ENCODE measurements around the gene RPTOR. TPM values are rescaled to one million over a fixed set of nuclear protein-coding genes. Genes with fewer than 3 reads are reported as not detected.

RPTOR gene
- total RNA-seq, 1 donor from 2014 or later: 66.7 TPM

DNA sequence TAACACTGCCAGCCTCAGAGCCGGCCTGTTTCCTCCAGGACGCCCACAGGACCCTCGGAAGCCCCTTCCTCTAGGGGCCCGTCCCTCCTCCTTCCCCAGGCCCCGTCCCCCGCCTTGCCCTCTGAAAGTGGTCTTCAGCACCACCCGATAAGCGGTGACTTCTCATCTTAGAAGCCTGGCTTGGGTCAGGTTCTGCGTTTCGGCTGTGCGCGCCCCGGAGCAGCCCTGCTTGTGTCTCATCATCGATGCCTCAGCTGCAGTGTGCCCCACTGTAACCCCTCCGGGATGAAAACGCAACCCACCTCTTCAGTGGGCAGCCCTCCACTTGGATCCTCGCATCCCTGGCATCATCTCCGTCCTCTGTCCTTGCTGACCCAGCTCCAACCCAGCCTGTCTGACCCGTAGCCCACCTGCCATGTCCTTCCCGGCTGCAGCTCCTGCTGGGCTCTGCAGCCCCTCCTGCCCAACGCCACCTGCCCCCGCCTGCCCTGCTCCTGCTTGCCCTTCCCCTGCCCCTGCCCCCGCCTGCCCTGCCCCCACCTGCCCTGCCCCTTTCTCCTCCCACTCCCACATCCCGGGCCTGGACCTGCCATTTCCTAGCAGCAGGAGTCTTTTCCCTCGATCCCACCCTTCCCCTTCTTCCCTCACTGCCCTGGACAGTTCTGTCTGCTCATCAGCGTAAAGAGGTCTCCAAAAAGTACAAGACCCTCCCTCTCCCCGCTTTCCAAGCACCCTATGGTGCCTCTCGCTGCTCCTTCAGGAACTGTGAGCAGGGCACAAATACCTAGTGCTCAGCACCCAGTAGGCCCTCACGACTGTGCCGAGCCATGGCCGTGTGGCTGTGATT lies 334.5 kb downstream of the RPTOR start:
- H3K27ac Mint-ChIP-seq: peak overlapping the region; percentile 59
- no peak overlapping the region for H3K4me3 Mint-ChIP-seq
- H3K9me3 Mint-ChIP-seq: no peaks in the 10 kb centered on the region
- no peak for DNase-seq (ENCODE audit: low spot score)
- peaks cover 46% of the 10 kb centered on the region for H3K4me1 Mint-ChIP-seq (ENCODE audit: low read depth)
- H3K36me3 Mint-ChIP-seq (ENCODE audit: low read depth): peaks cover 51% of the 10 kb centered on the region
- intact Hi-C loops (cut with micrococcal nuclease): loop anchor here (5.0 kb wide), 1 partner anchor 413 kb away; no protein-coding TSS in a partner anchor
- no peaks in the 10 kb centered on the region for H3K27me3 Mint-ChIP-seq (ENCODE audit: insufficient read depth)

DNA sequence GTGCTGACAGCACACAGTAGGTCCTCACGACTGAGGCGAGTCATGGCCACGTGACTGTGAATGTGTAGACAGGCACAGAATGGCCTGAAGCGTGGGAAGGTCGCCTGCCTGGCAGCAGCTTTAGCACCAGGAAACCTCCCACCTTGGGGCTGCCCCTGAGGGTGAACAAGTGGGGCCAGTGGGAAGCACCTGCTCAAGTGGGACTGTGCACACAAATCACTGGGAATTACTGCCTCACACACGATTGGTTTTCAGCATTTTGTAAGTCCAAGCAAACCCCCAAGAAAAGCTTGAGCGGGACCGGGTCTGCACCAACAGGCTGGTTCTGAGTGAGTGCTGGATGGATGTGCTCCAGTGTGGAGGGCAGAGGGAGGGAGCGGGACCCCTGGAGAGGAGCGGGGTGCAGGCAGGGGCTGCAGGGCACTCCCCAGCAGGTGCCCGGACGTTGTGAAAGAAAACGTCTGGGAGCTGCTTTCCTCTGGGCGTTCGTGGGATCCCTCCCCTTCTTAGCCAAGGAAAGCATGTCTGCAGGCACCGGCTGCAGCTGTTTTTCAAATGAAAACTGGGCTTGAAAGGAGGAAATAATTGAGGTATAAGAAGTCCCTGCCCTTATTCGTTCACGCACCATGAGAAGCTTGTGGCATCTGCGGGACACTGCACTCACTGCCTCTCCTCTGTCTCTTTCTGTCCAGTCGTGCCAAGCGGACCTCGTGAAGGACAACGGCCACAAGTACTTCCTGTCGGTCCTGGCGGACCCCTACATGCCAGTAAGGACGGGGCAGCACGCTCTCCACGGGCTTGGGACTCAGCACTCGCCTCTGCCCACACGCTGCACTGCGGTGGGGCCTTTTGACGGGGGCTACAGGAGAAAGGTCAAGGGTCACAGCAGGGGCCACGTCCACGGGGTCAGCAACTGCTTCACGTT lies 335.3 kb downstream of the RPTOR start:
- Mint-ChIP-seq H3K27me3 (ENCODE audit: insufficient read depth) (no peaks in the 10 kb centered on the region), H3K4me1 (ENCODE audit: low read depth) (peaks cover 40% of the 10 kb centered on the region), H3K4me3 (no peak overlapping the region), H3K36me3 (ENCODE audit: low read depth) (peaks cover 45% of the 10 kb centered on the region), H3K27ac (peak overlapping the region; percentile 59), H3K9me3 (no peaks in the 10 kb centered on the region)
- no peak for DNase-seq (ENCODE audit: low spot score)
- intact Hi-C loops (cut with micrococcal nuclease): loop anchor here (5.0 kb wide), 1 partner anchor 412 kb away; no protein-coding TSS in a partner anchor

DNA sequence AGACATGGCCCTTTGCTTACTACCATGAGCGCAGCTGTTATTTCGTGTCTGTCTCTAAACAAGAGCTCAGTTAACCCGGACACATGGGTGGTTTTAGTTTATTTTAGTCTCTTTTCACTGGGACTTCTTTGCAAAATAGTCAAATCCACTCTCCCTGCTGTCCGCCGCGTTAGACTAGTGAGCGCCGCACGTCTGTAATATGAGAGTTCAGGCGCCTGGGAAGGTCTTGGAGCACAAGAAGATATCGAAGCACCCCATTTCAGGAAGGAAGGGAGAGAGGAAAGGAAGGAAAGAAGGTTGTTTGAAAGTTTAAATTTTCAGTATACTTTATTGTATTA lies 336.0 kb downstream of the RPTOR start:
- Mint-ChIP-seq H3K27me3 (ENCODE audit: insufficient read depth) (no peaks in the 10 kb centered on the region), H3K4me3 (no peak overlapping the region), H3K36me3 (ENCODE audit: low read depth) (peaks cover 43% of the 10 kb centered on the region), H3K9me3 (no peaks in the 10 kb centered on the region), H3K27ac (no peak overlapping the region), H3K4me1 (ENCODE audit: low read depth) (peaks cover 35% of the 10 kb centered on the region)
- DNase-seq (ENCODE audit: low spot score): no peak
- intact Hi-C loops (cut with micrococcal nuclease): no loop called here

DNA sequence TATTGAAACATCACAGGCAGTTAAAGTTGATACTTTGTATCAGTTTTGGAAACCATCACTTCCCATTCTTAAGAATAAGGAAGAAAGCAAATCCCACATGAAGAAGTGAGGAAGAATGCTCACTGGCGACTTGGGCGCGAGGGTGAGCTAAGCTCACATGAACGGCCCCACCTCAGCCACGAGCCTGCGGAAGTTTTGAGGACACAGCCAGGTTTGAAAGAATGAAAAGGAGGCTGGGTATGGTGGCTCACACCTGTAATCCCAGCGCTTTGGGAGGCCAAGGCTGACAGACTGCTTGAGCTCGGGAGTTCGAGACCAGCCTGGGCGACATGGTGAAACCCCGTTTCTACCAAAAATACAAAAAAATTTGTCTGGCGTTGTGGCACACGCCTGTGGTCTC lies 336.7 kb downstream of the RPTOR start:
- intact Hi-C loops (cut with micrococcal nuclease): no loop called here
- DNase-seq (ENCODE audit: low spot score): no peak
- Mint-ChIP-seq H3K9me3 (no peaks in the 10 kb centered on the region), H3K27ac (no peak overlapping the region), H3K4me1 (ENCODE audit: low read depth) (peaks cover 35% of the 10 kb centered on the region), H3K36me3 (ENCODE audit: low read depth) (peaks cover 50% of the 10 kb centered on the region), H3K27me3 (ENCODE audit: insufficient read depth) (no peaks in the 10 kb centered on the region), H3K4me3 (no peak overlapping the region)

DNA sequence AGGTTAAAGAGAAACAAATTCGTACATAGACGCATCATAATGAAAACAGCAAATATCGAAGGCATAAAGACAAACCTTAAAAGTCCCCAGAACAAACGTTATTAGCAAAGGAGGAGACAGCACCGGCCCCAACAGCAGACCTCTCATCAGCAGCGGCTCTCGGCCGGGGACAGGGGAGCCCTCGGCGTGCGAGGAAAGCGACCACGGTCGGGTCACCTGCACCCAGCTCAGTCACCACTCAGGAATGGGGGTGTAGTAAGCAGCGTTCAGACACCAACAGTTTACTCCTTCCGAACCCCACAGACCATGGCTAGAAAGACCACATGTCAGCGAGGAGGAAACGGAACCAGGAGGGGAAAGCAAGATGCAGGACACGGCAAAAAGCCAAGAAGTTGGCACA lies 337.7 kb downstream of the RPTOR start:
- no peak for DNase-seq (ENCODE audit: low spot score)
- Mint-ChIP-seq H3K27ac (no peak overlapping the region), H3K4me1 (ENCODE audit: low read depth) (peaks cover 28% of the 10 kb centered on the region), H3K27me3 (ENCODE audit: insufficient read depth) (no peaks in the 10 kb centered on the region), H3K9me3 (no peaks in the 10 kb centered on the region), H3K4me3 (no peak overlapping the region), H3K36me3 (ENCODE audit: low read depth) (peaks cover 48% of the 10 kb centered on the region)
- intact Hi-C loops (cut with micrococcal nuclease): no loop called here

DNA sequence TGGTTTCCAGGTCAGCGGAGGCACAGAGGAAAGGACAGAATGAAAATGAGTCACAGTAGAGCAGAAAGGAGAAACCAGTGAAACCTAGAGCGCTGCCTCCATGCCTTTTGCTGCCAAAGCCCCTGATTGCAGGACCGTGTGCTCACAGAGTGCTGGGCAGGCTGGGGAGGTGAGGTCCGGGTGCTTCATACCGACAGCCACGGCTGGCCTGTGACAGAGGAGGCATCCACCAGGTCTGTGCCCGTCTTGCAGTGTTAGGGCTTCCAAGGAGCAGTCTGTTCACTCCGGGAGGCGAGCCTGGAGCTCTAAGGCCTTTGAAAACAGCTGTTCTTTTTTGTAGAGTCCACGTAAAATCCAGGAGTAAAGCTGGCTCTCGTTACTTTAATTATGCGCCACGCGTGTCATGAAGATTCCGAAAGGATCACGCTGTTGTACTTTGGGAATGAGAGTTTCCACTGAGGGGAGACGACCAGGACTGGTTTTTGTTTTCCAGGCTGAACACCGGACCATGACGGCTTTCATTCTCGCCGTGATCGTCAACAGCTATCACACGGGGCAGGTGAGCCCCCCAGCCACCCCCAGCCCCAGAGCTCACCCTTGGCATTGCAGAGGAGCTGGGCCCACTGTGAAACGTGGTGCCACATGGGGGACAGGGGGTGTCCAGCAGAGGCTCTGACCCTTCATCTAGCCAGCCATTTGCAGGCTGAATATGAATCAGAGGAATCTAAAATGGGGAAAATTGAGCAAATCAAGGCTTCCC lies 338.5 kb downstream of the RPTOR start:
- no peak for DNase-seq (ENCODE audit: low spot score)
- no peak overlapping the region for H3K27ac Mint-ChIP-seq
- H3K4me3 Mint-ChIP-seq: no peak overlapping the region
- H3K9me3 Mint-ChIP-seq: no peaks in the 10 kb centered on the region
- intact Hi-C loops (cut with micrococcal nuclease): no loop called here
- H3K36me3 Mint-ChIP-seq (ENCODE audit: low read depth): peaks cover 44% of the 10 kb centered on the region
- H3K27me3 Mint-ChIP-seq (ENCODE audit: insufficient read depth): no peaks in the 10 kb centered on the region
- peaks cover 20% of the 10 kb centered on the region for H3K4me1 Mint-ChIP-seq (ENCODE audit: low read depth)

DNA sequence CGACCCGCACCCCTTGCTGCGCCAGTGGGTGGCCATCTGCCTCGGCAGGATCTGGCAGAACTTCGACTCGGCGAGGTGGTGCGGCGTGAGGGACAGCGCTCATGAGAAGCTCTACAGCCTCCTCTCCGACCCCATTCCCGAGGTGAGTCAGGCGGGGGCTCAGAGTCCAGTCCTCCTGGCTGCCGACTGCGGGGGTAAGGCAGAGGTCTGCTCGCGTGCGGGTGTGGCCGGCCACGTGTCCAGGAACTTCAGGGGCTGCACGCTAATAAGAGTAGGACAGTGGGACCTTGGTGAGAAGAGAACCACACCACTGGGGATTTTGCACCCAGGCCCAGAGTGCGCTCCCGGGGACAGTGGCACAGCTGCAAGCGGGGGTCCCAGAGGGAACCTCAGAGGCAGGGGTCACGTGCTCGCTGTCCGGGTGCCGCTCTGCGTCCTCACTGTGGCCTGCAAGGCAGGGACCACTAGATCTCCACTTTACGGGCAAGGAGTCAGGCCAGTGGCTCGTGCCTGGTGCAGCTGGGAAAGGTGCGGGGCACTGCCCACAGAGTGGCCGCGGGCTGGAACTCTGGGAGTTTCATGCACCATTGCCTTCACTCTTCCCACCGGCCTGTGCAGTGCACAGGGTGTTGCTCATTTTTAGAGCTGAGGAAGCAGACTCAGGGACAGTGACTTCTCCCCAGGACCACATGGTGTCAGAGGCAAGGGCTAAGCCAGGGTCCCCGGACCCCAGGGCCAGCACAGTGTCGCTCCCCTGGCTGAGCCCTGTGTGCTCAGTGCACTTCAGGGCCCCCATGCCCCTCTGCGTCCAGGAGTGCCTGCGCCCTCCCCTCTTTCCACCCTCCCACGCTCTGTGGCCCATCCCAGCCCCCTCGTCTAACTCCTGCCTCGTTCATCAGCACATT lies 339.4 kb downstream of the RPTOR start:
- H3K27me3 Mint-ChIP-seq (ENCODE audit: insufficient read depth): no peaks in the 10 kb centered on the region
- H3K4me1 Mint-ChIP-seq (ENCODE audit: low read depth): peaks cover 22% of the 10 kb centered on the region
- no peak overlapping the region for H3K4me3 Mint-ChIP-seq
- H3K27ac Mint-ChIP-seq: no peak overlapping the region
- no peak for DNase-seq (ENCODE audit: low spot score)
- H3K36me3 Mint-ChIP-seq (ENCODE audit: low read depth): peaks cover 47% of the 10 kb centered on the region
- no peaks in the 10 kb centered on the region for H3K9me3 Mint-ChIP-seq
- intact Hi-C loops (cut with micrococcal nuclease): no loop called here

DNA sequence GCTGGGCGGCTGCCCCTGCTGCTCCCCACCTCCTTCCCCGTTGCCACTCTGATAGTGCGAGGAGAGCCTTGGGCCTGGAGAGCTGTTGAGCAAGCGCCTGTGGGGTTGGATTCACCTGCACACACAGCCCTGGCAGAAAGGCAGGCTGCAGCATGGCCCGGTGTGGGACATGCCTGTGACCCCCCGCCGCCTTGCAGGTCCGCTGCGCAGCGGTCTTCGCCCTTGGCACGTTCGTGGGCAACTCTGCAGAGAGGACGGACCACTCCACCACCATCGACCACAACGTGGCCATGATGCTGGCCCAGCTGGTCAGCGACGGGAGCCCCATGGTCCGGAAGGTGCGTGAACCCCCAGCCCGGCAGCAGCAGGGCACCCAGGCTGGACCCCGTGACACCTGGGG lies 340.2 kb downstream of the RPTOR start:
- Mint-ChIP-seq H3K27ac (no peak overlapping the region), H3K36me3 (ENCODE audit: low read depth) (peaks cover 47% of the 10 kb centered on the region)

DNA sequence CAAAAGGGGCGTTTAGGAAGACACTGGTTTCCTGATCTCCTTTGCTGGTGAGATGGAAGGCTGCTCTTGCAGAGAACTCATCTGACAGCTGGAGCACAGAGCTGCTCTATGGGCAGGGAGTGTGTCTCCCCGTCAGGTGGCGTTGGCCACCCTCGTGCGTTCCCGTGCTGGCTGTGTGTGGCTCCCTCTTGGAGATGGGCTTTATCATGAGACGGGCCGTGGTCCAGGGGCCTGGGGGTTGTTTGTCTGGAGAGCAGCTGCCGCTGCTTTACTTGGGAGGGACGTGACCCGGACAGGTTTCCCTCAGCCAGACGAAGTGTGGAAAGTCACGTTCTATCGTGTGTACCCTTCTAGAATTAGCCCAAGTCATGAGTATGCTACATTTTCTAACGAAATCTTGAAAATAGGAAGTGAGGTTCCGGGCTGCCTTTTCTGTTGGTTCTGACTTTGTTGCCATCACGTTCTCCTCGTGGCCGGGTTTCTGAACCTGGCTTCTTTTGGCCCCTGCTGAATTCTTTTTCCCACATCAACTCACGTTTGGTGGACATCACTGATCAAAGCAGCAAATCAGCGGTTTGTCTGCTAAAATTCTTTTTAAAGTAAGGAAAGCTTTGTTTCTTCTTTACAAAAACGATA lies 341.4 kb downstream of the RPTOR start:
- Mint-ChIP-seq H3K27me3 (ENCODE audit: insufficient read depth) (no peaks in the 10 kb centered on the region), H3K27ac (peak overlapping the region; percentile 4), H3K4me1 (ENCODE audit: low read depth) (peaks cover 26% of the 10 kb centered on the region), H3K36me3 (ENCODE audit: low read depth) (peaks cover 43% of the 10 kb centered on the region), H3K4me3 (no peak overlapping the region), H3K9me3 (no peaks in the 10 kb centered on the region)
- intact Hi-C loops (cut with micrococcal nuclease): no loop called here
- no peak for DNase-seq (ENCODE audit: low spot score)

More for the DNA sequence above, 340.2 kb downstream of the RPTOR start:
- Mint-ChIP-seq H3K4me1 (ENCODE audit: low read depth) (peaks cover 21% of the 10 kb centered on the region), H3K27me3 (ENCODE audit: insufficient read depth) (no peaks in the 10 kb centered on the region), H3K4me3 (no peak overlapping the region), H3K9me3 (no peaks in the 10 kb centered on the region)
- no peak for DNase-seq (ENCODE audit: low spot score)
- intact Hi-C loops (cut with micrococcal nuclease): no loop called here

DNA sequence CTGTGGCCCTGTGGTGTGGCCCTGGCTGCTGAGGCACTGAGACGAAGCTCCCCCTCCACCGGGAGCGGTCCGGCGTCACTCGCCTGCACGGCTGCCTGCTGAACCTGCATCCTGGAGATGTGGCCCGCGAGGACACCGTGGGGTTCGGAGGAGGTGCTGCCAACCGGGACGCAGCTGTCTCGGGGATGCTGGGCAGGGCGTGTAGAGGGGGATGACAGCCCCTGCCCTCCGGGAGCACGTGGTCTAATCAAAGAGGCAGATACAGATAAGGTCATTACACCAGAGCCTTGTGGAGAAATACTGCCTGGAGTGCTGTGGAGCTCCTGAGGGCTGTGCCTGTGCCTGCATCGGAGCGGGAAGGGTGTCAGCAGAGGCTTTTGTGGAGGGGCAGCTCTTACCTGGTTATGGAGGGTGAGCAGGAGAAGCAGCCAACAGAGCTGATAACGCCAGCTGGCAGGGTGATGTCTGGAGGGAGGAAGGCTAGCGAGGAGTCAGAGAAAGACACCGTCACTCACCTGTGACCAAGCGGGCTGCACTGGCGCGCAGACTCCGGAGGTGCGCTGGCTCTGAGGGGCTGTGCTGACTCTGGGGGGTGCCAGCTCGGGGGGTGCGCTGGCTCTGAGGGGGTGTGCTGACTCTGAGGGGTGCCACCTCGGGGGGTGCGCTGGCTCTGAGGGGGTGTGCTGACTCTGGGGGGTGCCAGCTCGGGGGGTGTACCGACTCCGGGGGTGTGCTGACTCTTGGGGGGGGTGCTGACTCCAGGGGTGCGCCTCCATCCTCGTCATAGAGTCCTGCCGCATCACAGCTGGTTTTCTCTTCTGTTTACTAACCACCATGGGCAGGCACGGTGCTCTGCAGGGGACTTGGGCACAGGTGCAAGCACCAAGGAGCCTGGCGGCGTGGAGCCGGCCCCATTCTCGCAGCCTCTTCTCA lies 342.3 kb downstream of the RPTOR start:
- intact Hi-C loops (cut with micrococcal nuclease): no loop called here
- Mint-ChIP-seq H3K27me3 (ENCODE audit: insufficient read depth) (no peaks in the 10 kb centered on the region), H3K36me3 (ENCODE audit: low read depth) (peaks cover 40% of the 10 kb centered on the region), H3K4me1 (ENCODE audit: low read depth) (peaks cover 34% of the 10 kb centered on the region), H3K27ac (no peak overlapping the region), H3K4me3 (no peak overlapping the region), H3K9me3 (no peaks in the 10 kb centered on the region)
- DNase-seq (ENCODE audit: low spot score): no peak

DNA sequence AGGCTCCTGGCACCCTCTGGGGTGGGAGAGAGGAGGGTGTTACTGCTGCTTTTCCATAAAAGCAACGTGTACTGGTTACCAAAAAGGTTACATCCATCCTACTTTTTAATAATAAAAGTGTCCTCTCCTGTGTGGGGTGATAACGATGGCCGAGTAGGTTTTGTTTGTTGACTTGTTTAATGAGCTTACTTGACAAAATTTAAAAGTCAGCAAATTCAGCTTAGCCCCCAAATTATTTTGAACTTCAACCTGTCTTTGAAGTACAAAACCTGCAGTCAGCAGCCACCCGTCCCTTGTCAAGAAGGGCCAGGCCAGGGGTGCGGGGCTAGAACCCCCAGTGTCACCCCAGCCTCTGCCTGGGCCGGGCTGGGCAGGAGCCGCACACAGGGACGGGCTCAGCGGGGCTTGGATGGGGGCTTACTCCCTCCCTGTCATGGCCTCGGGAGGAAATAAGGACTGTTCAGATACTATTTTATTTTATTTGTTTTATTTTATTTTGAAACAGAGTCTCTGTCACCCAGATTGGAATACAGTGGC lies 343.1 kb downstream of the RPTOR start:
- no peak for DNase-seq (ENCODE audit: low spot score)
- Mint-ChIP-seq H3K4me3 (no peak overlapping the region), H3K27me3 (ENCODE audit: insufficient read depth) (no peaks in the 10 kb centered on the region), H3K4me1 (ENCODE audit: low read depth) (peaks cover 38% of the 10 kb centered on the region), H3K9me3 (no peaks in the 10 kb centered on the region), H3K36me3 (ENCODE audit: low read depth) (peaks cover 35% of the 10 kb centered on the region), H3K27ac (no peak overlapping the region)
- intact Hi-C loops (cut with micrococcal nuclease): no loop called here

Measured in activated T-helper 1 cell treated with anti-CD3 and anti-CD28 coated beads, Interleukin-12 subunit alpha, Interleukin-12 subunit beta, Interleukin-2, Interleukin-4 antibody, amounts not matched to agents 30 ng/mL and 10 ng/mL and 1 ng/mL, durations not matched to agents 14 hours and 24 hours and 36 hours (primary cell).